ENCODE results near the gene DLG5.

- no peak for TF ChIP-seq CTCF (IDR thresholded peaks at IDR 0.05; ENCODE audit: low read depth, low read length, missing input control)
- TF ChIP-seq REST (IDR thresholded peaks at IDR 0.05) = no peak
- no peak for TF ChIP-seq RAD21 (IDR thresholded peaks at IDR 0.05)
- TF ChIP-seq MAX (IDR thresholded peaks at IDR 0.05) = no peak
- TF ChIP-seq YY1 (IDR thresholded peaks at IDR 0.05) = no peak
- TF ChIP-seq TAF1 (conservative IDR thresholded peaks at IDR 0.05) = no peak
- no peak for TF ChIP-seq ZBTB33 (IDR thresholded peaks at IDR 0.05)
- no peak for TF ChIP-seq NR2F2 (IDR thresholded peaks at IDR 0.05)
- TF ChIP-seq EGR1 (IDR thresholded peaks at IDR 0.05; ENCODE audit: low read depth in 2 of 2) = no peak
- TF ChIP-seq JUND (IDR thresholded peaks at IDR 0.05) = no peak
- TF ChIP-seq HNF4G (IDR thresholded peaks at IDR 0.05) = no peak
- TF ChIP-seq ATF3 (IDR thresholded peaks at IDR 0.05) = no peak
Observed at GRCh38 chr10:77840636-77841035, 85.9 kb downstream of the DLG5 start.
